ENCODE data around the gene BNIPL.

DNA sequence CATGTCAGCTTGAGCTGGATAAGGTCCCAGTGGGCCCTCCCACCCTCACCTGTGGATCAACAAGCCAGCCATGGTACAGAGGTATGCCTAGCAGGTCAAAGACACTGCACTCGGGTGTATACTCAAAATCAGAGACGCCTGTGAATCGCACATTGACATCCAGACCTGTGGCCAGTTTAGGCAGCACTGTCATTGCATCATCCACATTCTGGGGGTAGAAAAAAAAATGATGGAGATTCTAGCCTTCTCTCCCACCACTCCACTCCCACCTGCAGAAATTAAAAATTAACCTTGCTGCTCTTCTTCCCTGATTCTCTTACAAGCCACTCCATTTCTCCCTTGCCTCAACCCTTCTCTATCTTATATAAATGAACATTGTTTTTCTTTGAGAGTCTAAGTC is 36.0 kb upstream of the BNIPL start:
- TF ChIP-seq, protein P1, sequence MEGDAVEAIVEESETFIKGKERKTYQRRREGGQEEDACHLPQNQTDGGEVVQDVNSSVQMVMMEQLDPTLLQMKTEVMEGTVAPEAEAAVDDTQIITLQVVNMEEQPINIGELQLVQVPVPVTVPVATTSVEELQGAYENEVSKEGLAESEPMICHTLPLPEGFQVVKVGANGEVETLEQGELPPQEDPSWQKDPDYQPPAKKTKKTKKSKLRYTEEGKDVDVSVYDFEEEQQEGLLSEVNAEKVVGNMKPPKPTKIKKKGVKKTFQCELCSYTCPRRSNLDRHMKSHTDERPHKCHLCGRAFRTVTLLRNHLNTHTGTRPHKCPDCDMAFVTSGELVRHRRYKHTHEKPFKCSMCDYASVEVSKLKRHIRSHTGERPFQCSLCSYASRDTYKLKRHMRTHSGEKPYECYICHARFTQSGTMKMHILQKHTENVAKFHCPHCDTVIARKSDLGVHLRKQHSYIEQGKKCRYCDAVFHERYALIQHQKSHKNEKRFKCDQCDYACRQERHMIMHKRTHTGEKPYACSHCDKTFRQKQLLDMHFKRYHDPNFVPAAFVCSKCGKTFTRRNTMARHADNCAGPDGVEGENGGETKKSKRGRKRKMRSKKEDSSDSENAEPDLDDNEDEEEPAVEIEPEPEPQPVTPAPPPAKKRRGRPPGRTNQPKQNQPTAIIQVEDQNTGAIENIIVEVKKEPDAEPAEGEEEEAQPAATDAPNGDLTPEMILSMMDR (IDR thresholded peaks at IDR 0.05) = no peak
- TF ChIP-seq POLR2A (IDR thresholded peaks at IDR 0.05) = no peak

All from ovary (tissue), 3 donors.